Embryonic facial prominence (tissue), 1 donor: ENCODE results near the gene CDK4.
A peak's percentile ranks its signal among the peaks of the same experiment; 100 is the strongest.

Experiments
- DNase-seq: peaks from one replicate; pipeline ENCODE4 v3.0.0-alpha.2; 2016; ENCODE audit errors: extremely low spot score

The CDK4 gene

GRCh38 chr12:57756406-57757341 is 4.6 kb upstream of the CDK4 start:
- DNase-seq, result no peak

DNA sequence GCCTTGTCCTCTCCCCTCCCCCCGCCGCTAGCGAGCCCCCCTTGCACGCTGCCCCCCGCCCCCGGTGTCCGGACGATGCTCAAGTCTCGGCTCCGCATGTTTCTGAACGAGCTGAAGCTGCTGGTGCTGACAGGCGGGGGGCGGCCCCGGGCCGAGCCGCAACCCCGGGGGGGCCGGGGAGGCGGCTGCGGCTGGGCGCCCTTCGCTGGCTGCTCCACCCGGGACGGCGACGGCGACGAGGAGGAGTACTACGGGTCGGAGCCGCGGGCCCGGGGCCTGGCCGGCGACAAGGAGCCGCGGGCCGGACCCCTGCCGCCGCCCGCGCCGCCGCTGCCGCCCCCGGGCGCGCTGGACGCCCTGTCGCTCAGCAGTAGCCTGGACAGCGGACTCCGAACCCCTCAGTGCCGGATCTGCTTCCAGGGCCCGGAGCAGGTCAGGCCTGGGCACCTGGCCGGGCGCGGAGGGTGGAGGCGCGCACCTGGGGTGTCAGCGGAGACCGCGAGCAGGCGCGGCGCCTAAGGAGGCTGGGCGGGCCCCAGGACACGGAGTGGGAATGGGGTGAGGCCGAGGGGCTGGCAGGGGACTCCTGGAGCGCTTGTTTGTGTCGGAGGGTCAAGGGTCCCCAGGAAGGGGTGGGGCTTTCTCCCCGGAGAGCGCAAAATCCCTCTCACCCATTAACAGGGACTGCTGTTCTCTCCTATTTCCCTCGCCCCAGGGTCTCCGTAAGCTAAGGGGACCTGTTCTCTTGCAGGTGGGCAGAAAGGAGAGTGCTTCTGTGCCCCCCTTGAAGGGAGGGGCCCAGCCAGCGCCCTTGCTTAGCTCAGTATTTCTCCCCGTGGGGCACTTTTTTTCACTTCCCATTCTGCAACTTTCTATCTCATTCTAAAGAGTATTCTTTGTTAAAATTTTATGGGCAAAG is 3.6 kb upstream of the CDK4 start:
- no peak for DNase-seq

GRCh38 chr12:57755194-57755453 is 3.0 kb upstream of the CDK4 start:
- no peak for DNase-seq

GRCh38 chr12:57754411-57755193 is 2.5 kb upstream of the CDK4 start, which contains the start of gene MARCHF9:
Gene MARCHF9, plus strand, starts transcription at chr12:57755103. Its CDS starts 426 bp downstream, at chr12:57755529.
- DNase-seq, result no peak

DNA sequence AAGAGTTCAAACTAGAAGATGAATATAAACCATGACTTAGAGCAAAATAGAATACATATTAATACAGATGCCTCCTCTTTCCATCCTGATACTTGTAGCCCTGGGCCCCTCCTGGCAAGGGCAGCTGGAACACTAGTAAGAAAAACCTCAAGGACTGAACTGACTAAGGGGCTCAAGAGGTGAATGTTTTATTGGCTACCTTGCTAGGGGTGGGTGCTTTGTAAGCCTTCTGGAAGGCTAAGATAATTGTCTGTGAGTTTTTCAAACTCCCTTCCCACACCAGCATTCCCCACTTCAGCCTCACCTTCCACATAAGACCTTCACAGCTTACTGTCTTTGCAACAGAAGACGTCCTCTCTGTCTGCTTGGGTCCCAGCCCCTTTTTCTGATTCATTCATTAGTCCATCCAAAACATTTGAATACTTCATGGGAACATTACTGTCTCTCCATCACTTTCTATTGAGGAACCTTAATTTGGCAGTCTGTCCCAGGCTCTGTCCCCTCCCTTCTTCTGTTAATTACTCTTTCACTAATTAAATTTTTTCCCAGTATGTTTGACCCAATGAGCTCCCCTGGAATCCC is 1.7 kb upstream of the CDK4 start:
- DNase-seq, result no peak

DNA sequence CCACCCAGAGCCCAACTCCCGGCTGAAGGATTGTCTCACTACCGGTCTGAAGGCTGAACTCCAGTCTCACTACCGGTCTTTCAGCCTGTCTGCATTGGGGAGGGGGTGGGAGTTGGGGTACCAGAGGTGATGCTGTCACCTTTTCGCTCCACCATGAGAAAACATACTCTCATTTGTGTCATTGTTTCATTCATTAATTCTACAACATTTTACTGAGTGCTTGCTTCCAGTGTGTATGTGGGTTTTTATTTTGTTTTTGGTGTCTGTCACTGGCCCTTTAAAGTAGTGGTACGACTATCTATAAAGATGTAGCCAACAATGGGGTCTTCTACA is 524 bp upstream of the CDK4 start:
- DNase-seq, result no peak

- DNase-seq, result no peak
These were observed 700 bp downstream of the CDK4 start for GRCh38 chr12:57751432-57751787.

GRCh38 chr12:57750561-57751431 is 1.3 kb downstream of the CDK4 start:
- DNase-seq, result no peak

- DNase-seq, result no peak
These were observed 3.0 kb downstream of the CDK4 start for GRCh38 chr12:57749061-57749460.

DNA sequence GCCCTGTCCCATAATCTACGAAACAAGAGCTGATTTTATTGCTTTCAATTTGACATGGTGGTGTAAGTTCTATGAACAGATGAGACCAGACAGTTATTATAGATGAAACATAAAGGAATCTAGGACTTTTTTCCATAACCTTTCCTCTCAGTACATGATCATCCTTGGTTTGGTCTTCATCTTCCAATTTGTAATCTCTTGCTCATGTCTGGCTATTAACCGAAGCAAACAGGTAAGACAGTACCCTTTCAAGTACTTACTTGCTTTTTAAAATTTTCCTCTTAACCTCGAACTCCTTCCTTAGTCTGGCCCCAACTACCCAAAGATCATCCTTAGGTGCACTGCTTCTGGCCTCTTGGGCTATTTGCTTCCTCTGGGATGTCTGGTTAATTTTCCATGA is 6.1 kb downstream of the CDK4 start:
- no peak for DNase-seq

- DNase-seq, result no peak
These were observed 6.6 kb downstream of the CDK4 start for GRCh38 chr12:57745485-57745881.

- DNase-seq, result peak; percentile 98
These were observed 7.2 kb downstream of the CDK4 start, which contains the start of gene TSPAN31 for GRCh38 chr12:57744777-57745484. Gene TSPAN31, plus strand, starts transcription at chr12:57745039. Its CDS starts 116 bp downstream, at chr12:57745155.

DNA sequence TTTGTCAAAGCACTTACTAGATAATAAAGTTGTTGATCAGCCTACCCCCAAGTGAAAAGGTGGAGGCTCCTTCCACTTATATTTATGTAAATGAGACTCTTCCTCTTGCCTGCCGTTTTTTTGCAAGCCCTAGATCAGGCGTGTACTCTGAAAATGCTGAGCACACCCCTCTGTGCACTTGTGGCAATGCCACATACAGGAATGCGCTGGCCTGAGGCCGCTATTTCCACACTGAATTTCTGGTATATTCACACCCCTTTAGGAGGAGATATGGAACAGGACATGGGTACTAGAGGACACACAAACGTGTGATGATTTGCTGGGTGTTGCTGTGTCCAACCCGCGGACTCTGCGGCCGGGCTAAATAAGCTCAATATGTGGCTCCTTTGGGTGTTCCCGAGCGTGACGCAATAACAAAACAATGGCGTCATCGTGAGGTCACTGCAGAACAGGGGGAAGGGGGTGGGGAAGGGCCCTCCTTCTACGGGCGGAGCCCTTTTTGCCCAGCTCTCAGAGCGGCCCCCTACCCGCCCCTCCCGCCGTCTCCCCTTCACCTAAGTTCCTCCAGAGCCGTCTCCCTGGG is 7.8 kb downstream of the CDK4 start:
- DNase-seq, result no peak

- DNase-seq, result no peak
These were observed 8.3 kb downstream of the CDK4 start for GRCh38 chr12:57743769-57744168.

- DNase-seq, result no peak
These were observed 10.0 kb downstream of the CDK4 start for GRCh38 chr12:57741844-57742738.

GRCh38 chr12:57741413-57741789 is 10.7 kb downstream of the CDK4 start:
- no peak for DNase-seq

- no peak for DNase-seq
These were observed 11.3 kb downstream of the CDK4 start for GRCh38 chr12:57740656-57741412.
